Measurements from ENCODE around the gene BNC1.

DNA sequence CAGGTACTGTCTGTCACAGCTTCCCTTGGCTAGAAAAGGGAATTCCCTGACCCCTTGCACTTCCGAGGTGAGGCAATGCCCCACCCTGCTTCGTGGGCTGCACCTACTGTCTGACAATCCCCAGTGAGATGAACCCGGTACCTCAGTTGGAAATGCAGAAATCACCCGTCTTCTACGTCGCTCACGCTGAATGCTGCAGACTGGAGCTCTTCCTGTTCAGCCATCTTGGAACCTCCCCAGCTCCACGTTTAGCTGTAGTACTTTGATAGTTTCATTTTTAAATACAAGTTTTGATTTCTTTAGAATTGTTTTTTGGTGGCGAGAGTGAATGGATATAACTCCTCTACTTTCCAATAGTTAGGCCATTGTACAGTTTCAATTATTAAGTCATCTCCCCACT is 59.0 kb downstream of the BNC1 start:
- TF ChIP-seq EZH2phosphoT487 (IDR thresholded peaks at IDR 0.05; ENCODE audit: insufficient read depth, low read depth) (no peak), EZH2 (IDR thresholded peaks at IDR 0.05; ENCODE audit: insufficient read depth, poor library complexity, severe bottlenecking) (no peak)
